PC-3 (cell line): ENCODE results near the gene NACAD.

Experiments
- EZH2 ChIP-seq: fragments of 300-600 bp; sonication (generic); IDR thresholded peaks from one replicate; pipeline ENCODE4 v1.6.1; 2017; ENCODE audit warnings: antibody characterized with exemption, mild to moderate bottlenecking, low read length; ENCODE audit not compliant: unreplicated experiment
- EZH2phosphoT487 ChIP-seq: fragments of 300-600 bp; sonication (generic); IDR thresholded peaks from 2 replicates; pipeline ENCODE4 v1.6.1; 2018; ENCODE audit warnings: mild to moderate bottlenecking, antibody characterized with exemption, low read length, borderline replicate concordance
- TF ChIP-seq, protein P1 (sequence below): fragments of 300-600 bp; sonication (generic); conservative IDR thresholded peaks from 2 replicates; pipeline ENCODE4 v1.5.1; 2017; ENCODE audit warnings: antibody characterized with exemption, low read depth, mild to moderate bottlenecking, low read length

DNA sequence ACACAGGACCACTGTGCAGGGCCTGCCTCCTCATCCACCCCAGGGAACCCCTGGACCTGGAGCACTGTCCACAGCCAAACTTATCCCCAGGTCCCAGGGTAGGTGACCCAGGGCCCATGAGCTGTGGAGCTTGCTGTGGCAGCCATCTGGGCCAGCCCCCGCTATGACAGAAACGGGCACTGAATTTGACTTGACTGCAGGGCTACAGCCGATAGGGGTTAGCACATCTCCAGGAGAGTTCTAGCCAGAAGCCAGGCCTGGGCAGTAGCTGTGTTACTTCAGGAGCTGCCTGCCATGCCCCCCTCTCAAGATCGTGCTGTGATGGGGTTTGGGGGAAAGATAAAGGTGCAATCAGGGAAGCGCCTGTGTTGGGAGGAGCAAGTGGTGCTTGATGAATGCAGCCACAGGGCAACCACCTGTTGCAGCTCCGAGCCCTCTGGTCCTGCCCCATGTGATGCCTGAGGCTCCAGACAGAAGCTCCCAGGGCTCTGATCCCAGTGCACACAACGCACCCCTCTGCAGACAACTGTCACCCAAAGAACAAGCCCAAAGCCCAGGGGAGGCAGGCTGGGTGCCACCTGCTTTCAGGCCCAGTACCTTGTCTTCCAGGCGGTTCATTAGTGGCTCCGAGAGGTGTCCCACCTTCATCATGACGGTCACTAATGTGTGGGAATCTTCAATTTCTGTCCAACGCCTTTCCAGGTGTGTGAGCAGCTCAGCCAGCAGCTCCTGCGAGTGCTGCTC lies 16.2 kb upstream of the NACAD start:
- TF ChIP-seq, protein P1, sequence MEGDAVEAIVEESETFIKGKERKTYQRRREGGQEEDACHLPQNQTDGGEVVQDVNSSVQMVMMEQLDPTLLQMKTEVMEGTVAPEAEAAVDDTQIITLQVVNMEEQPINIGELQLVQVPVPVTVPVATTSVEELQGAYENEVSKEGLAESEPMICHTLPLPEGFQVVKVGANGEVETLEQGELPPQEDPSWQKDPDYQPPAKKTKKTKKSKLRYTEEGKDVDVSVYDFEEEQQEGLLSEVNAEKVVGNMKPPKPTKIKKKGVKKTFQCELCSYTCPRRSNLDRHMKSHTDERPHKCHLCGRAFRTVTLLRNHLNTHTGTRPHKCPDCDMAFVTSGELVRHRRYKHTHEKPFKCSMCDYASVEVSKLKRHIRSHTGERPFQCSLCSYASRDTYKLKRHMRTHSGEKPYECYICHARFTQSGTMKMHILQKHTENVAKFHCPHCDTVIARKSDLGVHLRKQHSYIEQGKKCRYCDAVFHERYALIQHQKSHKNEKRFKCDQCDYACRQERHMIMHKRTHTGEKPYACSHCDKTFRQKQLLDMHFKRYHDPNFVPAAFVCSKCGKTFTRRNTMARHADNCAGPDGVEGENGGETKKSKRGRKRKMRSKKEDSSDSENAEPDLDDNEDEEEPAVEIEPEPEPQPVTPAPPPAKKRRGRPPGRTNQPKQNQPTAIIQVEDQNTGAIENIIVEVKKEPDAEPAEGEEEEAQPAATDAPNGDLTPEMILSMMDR: no peak
- TF ChIP-seq EZH2 (no peak), EZH2phosphoT487 (no peak)
